NCI-H1092 treated with DMSO at 0.1 percent for 48 hours (cell line): ENCODE measurements around the gene TIMMDC1.
"Not testable (repeated sequence)": the region's sequence is repeated elsewhere in the genome, so short reads cannot be mapped to it uniquely, and the experiment has no call there.

Experiments used
- DNase-seq: peaks from one replicate; lab custom pipeline; 2025; lab: John Stamatoyannopoulos, UW

The TIMMDC1 gene

DNA sequence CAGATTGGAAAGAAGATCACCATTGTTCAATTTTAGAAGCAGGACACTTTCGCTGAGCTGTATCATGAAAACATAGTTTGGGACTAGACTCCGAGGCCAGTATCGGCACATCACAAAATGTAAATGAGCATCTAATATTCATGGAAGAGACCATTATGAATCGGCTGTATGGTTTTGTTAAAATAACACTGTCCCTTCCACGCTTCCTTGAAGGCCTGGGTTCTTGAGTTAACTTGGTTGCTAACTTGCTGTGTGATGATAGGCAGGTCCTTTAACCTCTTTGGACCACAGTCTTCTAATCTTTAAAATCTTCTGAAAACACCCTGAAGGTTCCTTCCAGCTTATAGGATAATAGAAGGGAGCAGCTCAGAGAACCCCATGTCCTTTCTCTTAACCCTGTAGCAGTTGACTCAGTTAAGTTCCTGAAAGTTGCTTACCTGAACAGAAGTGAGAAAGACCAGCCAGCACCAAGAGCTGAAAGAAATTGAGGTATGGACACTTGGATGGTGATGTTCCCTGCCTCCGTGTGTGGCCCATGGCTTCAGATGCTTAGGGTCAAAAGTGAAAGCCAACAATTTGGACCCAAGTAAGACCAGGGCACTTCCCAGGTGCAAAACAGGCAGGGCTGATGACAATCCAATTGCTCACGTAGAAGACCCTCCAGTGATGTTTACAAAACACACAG, 59.0 kb downstream of the TIMMDC1 start:
- DNase-seq, result no peak

DNA sequence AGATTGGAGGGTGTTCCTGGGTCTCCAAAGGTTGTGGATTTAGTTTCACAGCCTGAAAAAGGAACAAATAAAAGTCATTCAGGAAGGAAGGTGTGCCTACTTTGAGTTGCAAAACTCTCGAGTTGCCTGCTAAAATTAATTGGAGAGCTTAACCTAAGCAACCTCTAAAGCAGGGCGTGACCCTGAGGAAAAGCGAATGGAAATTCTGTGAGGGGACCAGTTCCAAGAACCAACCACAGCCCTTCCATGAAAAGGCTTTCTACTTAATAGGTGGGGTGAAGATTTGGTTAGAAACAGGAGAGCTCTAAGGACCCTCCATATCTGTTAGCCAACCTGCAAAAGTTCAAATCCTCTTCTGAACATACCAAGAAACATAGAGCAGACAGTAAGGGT, 59.5 kb downstream of the TIMMDC1 start:
- DNase-seq, result no peak

DNA sequence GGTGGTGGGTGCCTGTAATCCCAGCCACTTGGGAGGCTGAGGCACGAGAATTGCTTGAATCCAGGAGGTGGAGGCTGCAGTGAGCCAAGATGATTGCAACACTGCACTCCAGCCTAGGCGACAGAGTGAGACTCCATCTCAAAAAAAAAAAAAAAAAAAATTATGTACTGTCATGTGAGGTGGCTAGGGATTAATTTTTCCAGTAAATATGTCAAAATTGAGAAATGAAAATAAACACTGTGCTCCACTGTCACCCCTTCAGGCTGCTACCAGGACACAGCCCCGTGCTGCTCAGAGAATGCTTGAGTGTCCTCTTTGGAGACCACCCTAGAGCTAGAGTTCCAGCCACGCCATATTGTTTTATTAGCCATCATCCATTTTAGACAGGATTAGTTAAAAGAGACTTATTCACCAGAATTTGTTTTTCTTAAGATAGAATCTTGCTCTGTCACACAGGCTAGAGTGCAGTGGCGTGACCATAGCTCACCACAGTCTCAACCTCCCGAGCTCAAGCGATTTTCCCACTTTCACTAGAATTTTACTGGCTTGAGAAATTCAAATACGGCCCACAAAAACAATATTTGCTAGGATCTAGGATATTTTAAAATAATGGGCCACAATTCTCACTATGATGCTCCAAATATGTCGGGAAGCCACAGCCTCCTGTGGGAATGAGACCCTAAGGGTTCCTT, 60.4 kb downstream of the TIMMDC1 start:
- DNase-seq, result no peak

DNA sequence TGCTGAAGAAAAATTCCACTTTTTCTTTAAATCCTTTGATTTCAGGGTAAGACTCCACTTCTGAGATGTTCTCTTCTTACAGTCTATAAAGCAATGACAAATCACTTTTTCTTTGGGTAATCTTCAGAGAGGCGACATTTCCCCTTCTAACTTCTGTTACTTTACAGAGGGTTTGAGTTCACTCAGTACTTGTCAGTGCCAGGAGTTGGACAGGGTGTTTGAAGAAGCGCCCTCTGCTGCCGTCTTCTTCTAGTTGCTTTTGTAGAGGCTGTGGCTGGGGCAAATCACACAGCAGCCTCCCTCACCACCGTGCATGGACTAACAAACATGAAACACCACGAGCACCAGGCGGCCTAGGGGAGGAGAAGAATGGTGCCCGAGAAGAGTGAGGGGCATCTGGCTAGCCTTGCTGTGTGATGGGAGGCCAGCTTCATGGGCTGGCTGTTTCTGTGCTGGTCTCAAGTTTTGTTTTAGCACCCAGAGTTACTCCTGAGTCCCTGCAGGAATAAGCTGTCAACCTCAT, 61.2 kb downstream of the TIMMDC1 start, which contains the start of gene CD80:
CD80 (minus strand) TSS at position 174 of the 523 bp plus-strand sequence. CDS start 1,886 bp downstream, outside the sequence.
- DNase-seq, result no peak

DNA sequence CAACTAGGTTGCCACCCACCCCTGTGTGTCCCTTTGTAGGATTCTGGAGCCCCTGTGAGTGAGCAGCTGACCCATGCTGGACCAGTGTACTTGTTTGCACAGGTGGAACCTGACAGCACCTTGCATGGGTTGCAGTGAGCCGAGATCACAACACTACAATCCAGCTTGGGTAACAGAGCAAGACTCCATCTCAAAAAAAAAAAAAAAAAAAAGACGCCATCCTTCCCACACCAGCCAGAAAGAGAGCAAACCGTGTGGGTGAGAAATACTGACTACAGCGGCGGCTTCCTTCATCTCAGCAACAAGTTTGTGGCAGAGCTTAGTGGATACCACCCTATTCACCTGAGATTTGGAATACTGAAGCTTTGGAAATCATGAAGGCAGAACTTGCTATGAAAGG, 61.8 kb downstream of the TIMMDC1 start:
- DNase-seq, result no peak

DNA sequence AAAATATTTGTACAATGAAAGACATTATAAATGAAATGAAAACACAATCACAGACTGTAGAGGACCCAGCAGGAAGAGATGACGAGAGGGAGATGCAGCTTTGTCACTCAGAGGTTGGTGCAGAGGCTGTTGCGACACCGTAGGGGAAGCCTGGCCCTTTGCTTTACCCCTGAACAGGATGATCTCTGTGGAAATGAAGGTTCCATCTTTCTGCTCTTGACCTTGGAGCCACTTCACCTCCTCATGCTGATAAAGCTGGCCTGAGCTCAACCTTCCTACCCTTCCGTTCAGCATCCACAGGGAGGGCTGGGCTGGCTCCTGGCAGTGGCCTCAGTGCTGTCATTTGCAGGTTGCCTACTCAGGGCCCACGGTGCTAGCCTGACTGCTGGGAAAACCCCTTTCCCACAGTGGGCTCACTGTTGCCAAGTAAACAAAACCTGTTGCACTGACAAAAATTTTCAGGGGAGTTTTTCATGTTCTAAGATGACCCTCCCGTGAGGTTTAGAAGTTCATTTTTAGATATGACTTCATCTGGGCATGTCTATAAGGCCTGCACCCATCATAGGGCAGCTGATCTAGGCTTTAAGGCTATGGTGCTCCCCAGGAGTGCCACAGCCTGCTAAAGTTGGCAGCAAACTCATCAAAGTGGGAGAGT, 64.1 kb downstream of the TIMMDC1 start:
- no peak for DNase-seq

DNA sequence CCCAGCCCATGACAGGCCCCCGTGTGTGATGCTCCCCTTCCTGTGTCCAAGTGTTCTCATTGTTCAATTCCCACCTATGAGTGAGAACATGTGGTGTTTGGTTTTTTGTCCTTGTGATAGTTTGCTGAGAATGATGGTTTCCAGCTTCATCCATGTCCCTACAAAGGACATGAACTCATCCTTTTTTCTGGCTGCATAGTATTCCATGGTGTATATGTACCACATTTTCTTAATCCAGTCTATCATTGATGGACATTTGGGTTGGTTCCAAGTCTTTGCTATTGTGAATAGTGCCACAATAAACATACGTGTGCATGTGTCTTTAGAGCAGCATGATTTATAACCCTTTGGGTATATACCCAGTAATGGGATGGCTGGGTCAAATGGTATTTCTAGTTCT, 65.0 kb downstream of the TIMMDC1 start:
- DNase-seq, result not testable (repeated sequence)

DNA sequence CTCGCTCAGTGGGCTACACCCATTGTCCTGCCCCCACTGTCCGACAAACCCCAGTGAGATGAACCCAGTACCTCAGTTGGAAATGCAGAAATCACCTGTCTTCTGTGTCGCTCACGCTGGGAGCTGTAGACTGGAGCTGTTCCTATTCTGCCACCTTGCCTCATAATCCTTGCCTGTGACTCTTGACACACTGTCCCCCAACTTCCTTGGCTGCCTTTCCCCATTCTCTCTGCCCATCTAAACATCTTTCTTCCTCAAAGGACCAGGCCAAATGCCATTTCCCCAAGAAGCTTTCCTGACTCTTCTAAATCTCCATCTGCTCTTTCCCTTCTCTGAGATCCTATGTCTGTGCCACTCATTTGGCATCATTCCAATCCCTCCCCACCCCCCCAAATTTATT, 70.8 kb downstream of the TIMMDC1 start:
- no peak for DNase-seq

DNA sequence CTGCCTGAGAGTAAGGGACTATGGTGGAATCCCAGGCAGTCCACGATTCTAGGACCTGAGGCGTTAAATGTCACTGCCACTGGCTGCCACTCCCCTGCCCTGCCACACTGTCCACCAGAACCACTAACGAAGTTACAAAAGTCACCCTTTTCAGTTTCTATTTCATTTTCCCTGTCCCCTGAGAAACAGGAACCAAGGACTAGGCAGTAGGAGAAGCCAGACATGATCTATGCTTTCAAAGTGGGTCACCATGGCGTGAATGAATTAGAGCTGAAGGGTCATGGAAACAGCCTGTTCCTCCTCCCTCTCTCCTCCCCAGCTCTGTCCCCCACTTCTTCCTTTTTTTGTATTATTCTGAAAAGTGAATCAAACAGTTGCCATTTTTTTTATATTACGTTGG, 71.9 kb downstream of the TIMMDC1 start:
- no peak for DNase-seq

DNA sequence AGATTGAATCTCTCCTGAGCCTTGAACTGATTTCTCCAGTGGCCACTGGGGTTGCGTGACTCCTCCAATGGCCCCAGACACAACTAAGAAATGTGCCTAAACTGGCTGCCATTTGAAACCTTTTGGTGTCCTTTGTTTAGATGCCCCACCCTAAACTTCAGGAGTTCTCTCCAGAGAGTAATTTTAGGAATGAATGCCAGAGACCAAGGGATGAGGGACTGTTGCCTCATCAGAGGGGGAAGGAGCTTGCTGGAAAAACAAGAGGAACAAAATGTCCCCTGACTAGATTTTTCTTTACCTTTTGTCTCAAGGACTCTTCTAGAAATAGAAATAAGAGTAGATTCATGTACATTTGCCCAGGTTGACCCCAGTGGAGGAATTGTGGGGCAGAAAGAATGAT, 72.9 kb downstream of the TIMMDC1 start:
- no peak for DNase-seq

DNA sequence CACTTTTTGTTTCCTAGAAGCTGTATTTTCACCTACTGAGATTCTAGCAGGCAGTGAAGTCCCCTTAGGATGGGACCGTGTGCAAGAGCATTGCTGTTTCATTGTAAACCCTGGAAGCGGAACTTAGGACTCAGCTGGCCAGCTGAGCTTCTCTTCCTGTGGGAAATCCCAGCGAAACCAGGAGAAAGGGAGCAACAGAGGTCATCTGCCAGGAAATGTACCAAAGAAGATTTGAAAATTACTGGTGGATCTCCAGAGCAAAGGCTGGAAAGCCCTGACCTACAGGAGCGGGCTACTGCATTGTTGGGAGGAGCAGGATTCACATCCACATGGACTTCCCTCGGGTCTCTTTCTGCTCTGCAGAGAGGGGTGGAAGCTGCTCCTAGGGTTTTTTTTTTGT, 73.3 kb downstream of the TIMMDC1 start:
- no peak for DNase-seq
